WERI-Rb-1 (cell line): ENCODE data around the gene OBSL1.

ENCODE experiments used
- DNase-seq: peaks from one replicate; pipeline ENCODE4 v3.0.0-alpha.2; 2020
- H3K27ac ChIP-seq: fragments of 250-450 bp; sonication (Bioruptor Pico); 2 replicates; pipeline ENCODE4 v1.5.1; 2020; ENCODE audit warnings: mild to moderate bottlenecking, moderate library complexity
- H3K27me3 ChIP-seq: fragments of 250-450 bp; sonication (Bioruptor Pico); 2 replicates; pipeline ENCODE4 v1.5.1; 2021; ENCODE audit warnings: mild to moderate bottlenecking, low read depth, moderate library complexity; ENCODE audit not compliant: insufficient read depth, severe bottlenecking
- H3K36me3 ChIP-seq: fragments of 250-450 bp; sonication (Bioruptor Pico); 2 replicates; pipeline ENCODE4 v1.5.1; 2020; ENCODE audit warnings: mild to moderate bottlenecking, moderate library complexity
- H3K4me3 ChIP-seq: 2 replicates; pipeline ENCODE4 v1.5.1; 2011; ENCODE audit warnings: low read depth, mild to moderate bottlenecking, control low read depth, low read length
- H3K9me3 ChIP-seq: fragments of 250-450 bp; sonication (Bioruptor Pico); 2 replicates; pipeline ENCODE4 v1.5.1; 2021; ENCODE audit warnings: mild to moderate bottlenecking, moderate library complexity; ENCODE audit not compliant: severe bottlenecking
- TF ChIP-seq, protein P1 (sequence below): IDR thresholded peaks from 2 replicates; pipeline ENCODE4 v1.5.1; 2011; ENCODE audit warnings: low read depth, mild to moderate bottlenecking, control low read depth, inconsistent platforms, low read length

OBSL1 gene

DNA sequence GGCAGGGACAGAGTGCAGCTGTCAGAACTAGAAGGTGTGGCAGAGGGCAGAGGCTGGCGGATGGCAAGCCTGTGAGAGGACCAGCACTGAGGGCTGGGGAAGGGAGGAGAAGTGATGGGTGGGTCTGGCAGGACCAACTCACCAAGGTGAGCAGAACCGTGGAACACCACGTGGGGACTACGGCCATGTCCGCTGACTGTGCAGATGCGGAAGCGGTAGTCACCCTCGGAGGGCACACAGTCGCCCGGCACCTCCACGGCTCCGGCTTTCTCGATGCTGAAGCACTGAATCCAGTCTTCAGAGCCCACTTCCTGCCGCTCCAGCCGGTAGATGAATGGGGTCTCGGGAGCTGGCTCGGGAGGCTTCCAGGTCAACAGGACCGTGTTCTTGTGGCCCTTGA is 4.2 kb downstream of the OBSL1 start:
- Histone ChIP-seq H3K27me3 (no peaks in the 10 kb centered on the region), H3K9me3 (no peaks in the 10 kb centered on the region), H3K4me3 (no peak overlapping the region), H3K27ac (no peak overlapping the region), H3K36me3 (peaks cover 45% of the 10 kb centered on the region)
- DNase-seq, result no peak
- TF ChIP-seq, protein P1, sequence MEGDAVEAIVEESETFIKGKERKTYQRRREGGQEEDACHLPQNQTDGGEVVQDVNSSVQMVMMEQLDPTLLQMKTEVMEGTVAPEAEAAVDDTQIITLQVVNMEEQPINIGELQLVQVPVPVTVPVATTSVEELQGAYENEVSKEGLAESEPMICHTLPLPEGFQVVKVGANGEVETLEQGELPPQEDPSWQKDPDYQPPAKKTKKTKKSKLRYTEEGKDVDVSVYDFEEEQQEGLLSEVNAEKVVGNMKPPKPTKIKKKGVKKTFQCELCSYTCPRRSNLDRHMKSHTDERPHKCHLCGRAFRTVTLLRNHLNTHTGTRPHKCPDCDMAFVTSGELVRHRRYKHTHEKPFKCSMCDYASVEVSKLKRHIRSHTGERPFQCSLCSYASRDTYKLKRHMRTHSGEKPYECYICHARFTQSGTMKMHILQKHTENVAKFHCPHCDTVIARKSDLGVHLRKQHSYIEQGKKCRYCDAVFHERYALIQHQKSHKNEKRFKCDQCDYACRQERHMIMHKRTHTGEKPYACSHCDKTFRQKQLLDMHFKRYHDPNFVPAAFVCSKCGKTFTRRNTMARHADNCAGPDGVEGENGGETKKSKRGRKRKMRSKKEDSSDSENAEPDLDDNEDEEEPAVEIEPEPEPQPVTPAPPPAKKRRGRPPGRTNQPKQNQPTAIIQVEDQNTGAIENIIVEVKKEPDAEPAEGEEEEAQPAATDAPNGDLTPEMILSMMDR, result no peak

DNA sequence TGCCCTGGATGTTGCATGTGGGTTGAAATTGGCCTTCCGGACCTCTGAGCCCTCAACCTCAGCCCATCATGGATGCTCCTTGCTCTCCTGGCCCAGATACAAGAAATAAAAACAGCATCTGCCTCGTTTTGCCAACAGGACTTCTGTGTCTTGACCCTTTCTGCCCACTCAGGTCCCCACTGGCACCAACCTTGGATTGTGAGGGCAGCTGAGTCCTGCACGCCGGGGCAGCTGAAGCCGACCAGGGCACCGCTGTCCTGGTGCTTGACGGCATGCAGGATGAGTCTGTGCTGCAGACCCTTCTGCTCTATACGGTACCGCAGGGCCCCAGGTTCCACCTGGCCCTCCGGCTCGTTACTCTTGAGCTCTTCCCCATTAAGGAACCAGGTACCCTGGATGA is 4.7 kb downstream of the OBSL1 start:
- no peaks in the 10 kb centered on the region for H3K27me3 ChIP-seq
- H3K27ac ChIP-seq, result no peak overlapping the region
- no peak for DNase-seq
- TF ChIP-seq, protein P1, result no peak
- H3K9me3 ChIP-seq, result no peaks in the 10 kb centered on the region
- H3K4me3 ChIP-seq, result no peak overlapping the region
- H3K36me3 ChIP-seq, result peaks cover 45% of the 10 kb centered on the region

DNA sequence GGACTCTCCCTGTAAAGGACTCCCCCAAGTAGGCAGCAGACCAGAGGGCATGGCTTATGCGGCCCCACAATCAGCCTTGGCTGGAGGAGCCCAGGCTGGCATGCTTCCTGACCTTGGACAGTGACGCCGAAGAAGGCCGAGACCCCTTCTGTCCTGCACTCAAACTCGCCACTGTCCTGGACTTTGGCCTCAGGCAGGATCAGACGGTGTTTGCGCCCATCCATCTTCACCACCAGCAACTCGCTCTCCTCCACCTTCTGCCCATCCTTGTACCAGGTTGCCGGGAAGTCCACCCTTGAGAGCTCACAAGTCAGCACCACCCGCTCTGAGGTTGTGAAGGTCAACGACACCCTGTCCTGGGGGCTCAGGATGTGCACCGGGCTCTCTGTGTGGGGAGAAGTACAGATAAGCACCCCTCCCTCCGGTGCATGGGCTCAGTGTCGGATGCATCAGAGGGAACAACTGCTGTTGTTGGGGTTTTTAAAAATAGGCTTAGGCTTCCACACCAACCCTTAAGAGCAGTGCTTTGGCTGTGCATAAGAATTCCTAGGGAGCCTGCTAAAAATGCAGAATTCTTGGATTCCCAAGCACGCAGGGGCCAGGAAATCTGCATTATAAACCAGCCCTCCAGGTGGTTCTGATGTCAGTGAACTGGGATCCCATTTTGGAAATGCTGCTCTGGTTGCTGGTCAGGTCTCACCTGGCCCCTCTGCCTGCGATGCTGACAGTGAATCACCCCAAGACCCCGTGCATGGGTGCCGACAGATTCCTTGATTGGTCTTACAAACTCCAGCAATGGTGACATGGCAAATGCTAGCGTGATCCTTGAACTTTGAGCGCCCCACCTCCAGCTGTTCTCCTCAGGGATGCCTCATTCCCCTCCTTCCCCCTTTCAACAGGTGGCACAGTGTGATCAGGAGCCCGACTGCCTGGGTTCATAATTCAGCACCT is 5.9 kb downstream of the OBSL1 start:
- TF ChIP-seq, protein P1, result no peak
- Histone ChIP-seq H3K9me3 (no peaks in the 10 kb centered on the region), H3K36me3 (peaks cover 45% of the 10 kb centered on the region), H3K4me3 (no peak overlapping the region), H3K27me3 (no peaks in the 10 kb centered on the region), H3K27ac (no peak overlapping the region)
- DNase-seq, result no peak

DNA sequence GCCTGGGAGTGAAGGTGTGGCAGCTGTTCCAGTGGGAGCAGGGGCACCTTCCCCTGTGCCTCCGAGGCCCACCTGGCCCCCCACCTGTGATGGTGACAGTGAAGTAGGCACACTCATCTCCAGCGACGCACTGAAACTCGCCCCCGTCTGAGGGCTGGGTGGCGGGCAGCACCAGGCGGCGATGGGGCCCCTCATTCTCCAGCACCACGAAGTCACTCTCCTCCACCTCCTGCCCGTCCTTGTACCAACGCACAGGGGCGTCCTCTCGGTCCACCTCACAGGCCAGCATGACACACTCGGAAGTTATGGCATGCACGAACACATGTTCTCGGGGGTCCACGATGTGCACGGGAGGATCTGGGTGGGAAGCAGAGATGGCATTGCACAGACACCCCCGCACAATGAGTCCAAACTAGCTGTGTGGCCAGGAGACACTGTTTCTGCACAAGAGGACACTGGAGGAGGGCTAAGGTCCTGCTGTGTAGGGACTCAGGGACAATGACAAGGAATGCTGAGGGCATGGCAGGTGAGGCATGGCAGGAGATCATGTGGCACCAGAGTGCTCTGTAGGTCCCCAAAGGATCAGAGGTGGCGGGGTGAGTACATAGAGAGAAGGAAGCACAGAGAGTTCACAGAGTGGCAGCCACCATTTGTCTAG is 7.9 kb downstream of the OBSL1 start:
- H3K4me3 ChIP-seq, result no peak overlapping the region
- no peaks in the 10 kb centered on the region for H3K9me3 ChIP-seq
- no peaks in the 10 kb centered on the region for H3K27me3 ChIP-seq
- TF ChIP-seq, protein P1, result no peak
- peaks cover 38% of the 10 kb centered on the region for H3K36me3 ChIP-seq
- no peak overlapping the region for H3K27ac ChIP-seq
- DNase-seq, result no peak

DNA sequence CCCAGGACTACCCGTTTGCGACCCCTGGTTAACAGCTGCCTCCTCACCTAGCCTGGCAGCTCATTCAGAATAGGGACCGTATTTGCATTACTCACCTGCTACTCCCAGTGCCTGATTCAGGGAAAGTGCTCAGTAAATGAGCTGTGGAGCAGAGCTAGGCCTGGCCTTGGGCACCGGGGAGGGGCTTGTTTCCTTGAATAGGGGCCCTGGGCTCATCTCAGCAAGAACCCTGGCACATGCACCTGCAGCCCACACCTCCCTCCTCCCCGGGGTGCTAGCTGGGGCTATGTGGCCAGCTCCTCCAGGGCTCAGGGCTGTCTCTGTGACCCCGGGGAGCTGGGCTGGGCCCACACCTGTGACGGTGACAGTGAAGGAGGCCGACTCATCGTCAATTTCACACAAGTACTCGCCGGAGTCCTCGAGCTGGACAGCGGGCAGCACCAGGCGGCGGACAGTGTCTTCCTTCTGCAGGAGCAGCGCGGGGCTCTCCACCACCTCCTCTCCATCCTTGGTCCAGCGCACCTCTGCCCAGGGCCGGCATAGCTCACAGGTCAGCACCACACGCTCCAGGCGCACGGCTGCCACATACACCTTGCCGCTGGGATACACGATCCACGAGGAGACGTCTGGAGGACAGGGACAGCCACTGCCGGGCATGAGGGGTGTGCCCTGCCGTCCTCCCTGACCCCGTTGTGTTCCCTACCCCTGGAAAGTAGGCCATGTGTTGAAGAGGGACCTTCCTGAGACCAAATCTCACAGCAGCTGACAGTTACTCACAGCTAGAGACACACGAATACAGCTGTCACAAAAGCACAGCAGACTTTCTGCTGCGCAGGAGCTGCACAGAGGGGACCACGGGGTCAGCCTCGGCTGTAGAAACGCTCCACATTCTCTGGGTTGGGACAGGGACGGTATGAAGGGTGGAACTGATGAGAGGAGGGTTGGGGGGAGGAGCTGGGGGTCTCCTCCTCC is 9.0 kb downstream of the OBSL1 start:
- Histone ChIP-seq H3K4me3 (no peak overlapping the region), H3K36me3 (peaks cover 32% of the 10 kb centered on the region), H3K27ac (no peak overlapping the region), H3K27me3 (no peaks in the 10 kb centered on the region), H3K9me3 (no peaks in the 10 kb centered on the region)
- DNase-seq, result no peak
- TF ChIP-seq, protein P1, result no peak
